Stomach (tissue), 9 donors: Measurements from ENCODE around the gene SPEF1. TPM values are rescaled to one million over a fixed set of nuclear protein-coding genes. Genes with fewer than 3 reads are reported as not detected.

Source experiments
- DNase-seq, 2 donors: peaks; one replicate each; pipeline versions ENCODE4 v3.0.0 to v3.0.0-alpha.2; 2013 to 2019
- H3K27ac ChIP-seq, 5 donors: fragments of 200-600 bp in 4 of 5; sonication (generic) in 4 of 5; one replicate each; pipeline ENCODE4 v1.5.1; 2013 to 2019; ENCODE audit warnings: mild to moderate bottlenecking in 1 of 5, moderate library complexity in 1 of 5
- H3K27me3 ChIP-seq, 3 donors: fragments of 200-600 bp; sonication (generic); one replicate each; pipeline ENCODE4 v1.5.1; 2017 to 2019; ENCODE audit warnings: mixed run types in 1 of 3
- H3K36me3 ChIP-seq, 4 donors: fragments of 200-600 bp; sonication (generic); 1 replicate in 3 of 4; 2 replicates in 1 of 4; pipeline ENCODE4 v1.5.1; 2016 to 2019
- H3K4me1 ChIP-seq, 4 donors: fragments of 200-600 bp; sonication (generic); one replicate each; pipeline ENCODE4 v1.5.1; 2016 to 2019
- H3K4me3 ChIP-seq, 4 donors: fragments of 200-600 bp; sonication (generic) in 3 of 4; one replicate each; pipeline ENCODE4 v1.5.1; 2016 to 2019; ENCODE audit warnings: mild to moderate bottlenecking in 1 of 4
- H3K9me3 ChIP-seq, 4 donors: fragments of 200-600 bp; sonication (generic); one replicate each; pipeline ENCODE4 v1.5.1; 2016 to 2019
- EP300 ChIP-seq: sonication (generic); formaldehyde crosslinking; IDR thresholded peaks from one replicate; pipeline ENCODE4 v1.6.1; 2017; ENCODE audit warnings: antibody characterized with exemption
- POLR2A ChIP-seq, 4 donors: fragments of 450-650 bp; IDR thresholded peaks; one replicate each; pipeline ENCODE4 v1.6.1; 2016; ENCODE audit warnings: antibody characterized with exemption in 4 of 4, control low read depth in 2 of 4, mild to moderate bottlenecking in 1 of 4, moderate library complexity in 1 of 4
- POLR2AphosphoS5 ChIP-seq, 3 donors: sonication (generic); formaldehyde crosslinking; IDR thresholded peaks; one replicate each; pipeline ENCODE4 v1.6.1; 2016; ENCODE audit warnings: antibody characterized with exemption in 3 of 3
- whole genome bisulfite sequencing, 5 donors: extraction: QIAGEN DNeasy Blood & Tissue Kit in 3 of 5; methylation state at CpG; one replicate each; pipeline versions ENCODE4 v1.1.5 to v1.1.7; 2013 to 2018; 5-methylcytosine and 5-hydroxymethylcytosine counted together
- intact Hi-C: fragments of 100-400 bp; cut with DNase I; formaldehyde crosslinking; loops from one replicate; pipeline ENCODE4 v1.15.1; 2023; ENCODE audit warnings: low total_unique reads
- polyA plus RNA-seq, 3 donors: library from polyadenylated mRNA; stranded (reverse); fragments of 200-250 nt; gene quantifications; one replicate each; pipeline ENCODE4 v1.2.3, GENCODE V29; 2013
- total RNA-seq, 5 donors: library from RNA; depleted of rRNA; stranded (reverse); fragments of >200 nt; gene quantifications; one replicate each; pipeline versions ENCODE4 v1.1.0 to v1.2.3, GENCODE V29; 2014 to 2016
- TF ChIP-seq, protein P1 (sequence below), 7 experiments: fragments of 450-650 bp in 4 of 7; fragments of 200-600 bp in 3 of 7; sonication (generic) in 3 of 7; IDR thresholded peaks; one replicate each; pipeline ENCODE4 v1.5.1; 2016 to 2019; ENCODE audit warnings: antibody characterized with exemption in 7 of 7, control low read depth in 2 of 7, mild to moderate bottlenecking in 1 of 7
- donor health status: healthy with polysubstance abuse.
- donor health status: Bipolar disorder and iron deficiency.
- donor health status: healthy.

Gene SPEF1
- total and polyA plus RNA-seq, 8 donors: 0.18 to 0.19 TPM; not detected in 6

DNA sequence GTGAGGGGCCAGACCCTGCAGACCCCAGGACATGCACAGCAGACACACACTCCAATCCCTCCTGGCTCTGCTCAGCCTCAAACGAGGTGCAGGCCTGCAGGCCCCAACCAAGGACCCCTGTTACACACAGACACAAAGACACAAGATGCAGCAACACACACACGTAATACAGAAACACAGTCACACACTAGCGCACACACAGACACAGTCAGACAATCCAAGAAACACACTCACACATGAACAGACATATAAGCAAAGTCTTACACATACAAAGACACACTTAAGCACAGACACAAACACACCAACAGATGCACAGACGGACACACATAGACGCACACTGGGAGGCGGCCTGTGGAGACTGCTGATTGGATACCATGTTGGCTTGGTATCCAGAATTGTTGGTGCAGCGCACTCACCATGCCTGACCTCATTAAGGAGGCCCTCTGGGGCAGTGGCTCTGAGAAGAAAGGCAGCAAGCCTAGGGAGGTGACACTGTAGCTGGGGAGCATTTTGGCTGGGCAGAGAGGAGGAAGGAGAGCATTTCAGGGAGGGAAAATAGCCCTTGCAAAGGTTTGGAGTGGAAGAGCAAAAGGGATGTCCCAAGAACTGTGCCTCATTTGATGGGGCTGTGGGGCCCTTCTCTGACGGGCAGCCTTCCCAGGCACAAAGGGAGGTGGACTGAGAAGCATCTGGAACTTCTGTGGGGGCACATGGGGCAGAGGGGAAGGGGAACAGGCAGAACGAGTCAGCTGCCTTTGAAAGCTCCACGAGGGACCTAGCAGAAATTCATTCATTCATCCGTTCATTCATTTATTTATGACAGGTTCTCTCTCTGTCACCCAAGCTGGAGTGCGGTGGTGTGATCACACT lies 50.2 kb downstream of the SPEF1 start:
- H3K27ac ChIP-seq: peak overlapping the region in 1 of 5 donors; percentile 1
- intact Hi-C loops: no loop called here
- H3K9me3 ChIP-seq: no peaks in the 10 kb centered on the region
- peak in 1 of 2 donors; percentile 18 for DNase-seq
- peaks cover 0 to 74% (median 21%) of the 10 kb centered on the region in 3 donors for H3K27me3 ChIP-seq
- TF ChIP-seq, protein P1, sequence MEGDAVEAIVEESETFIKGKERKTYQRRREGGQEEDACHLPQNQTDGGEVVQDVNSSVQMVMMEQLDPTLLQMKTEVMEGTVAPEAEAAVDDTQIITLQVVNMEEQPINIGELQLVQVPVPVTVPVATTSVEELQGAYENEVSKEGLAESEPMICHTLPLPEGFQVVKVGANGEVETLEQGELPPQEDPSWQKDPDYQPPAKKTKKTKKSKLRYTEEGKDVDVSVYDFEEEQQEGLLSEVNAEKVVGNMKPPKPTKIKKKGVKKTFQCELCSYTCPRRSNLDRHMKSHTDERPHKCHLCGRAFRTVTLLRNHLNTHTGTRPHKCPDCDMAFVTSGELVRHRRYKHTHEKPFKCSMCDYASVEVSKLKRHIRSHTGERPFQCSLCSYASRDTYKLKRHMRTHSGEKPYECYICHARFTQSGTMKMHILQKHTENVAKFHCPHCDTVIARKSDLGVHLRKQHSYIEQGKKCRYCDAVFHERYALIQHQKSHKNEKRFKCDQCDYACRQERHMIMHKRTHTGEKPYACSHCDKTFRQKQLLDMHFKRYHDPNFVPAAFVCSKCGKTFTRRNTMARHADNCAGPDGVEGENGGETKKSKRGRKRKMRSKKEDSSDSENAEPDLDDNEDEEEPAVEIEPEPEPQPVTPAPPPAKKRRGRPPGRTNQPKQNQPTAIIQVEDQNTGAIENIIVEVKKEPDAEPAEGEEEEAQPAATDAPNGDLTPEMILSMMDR (IDR thresholded peaks at IDR 0.05): no peak
- TF ChIP-seq POLR2AphosphoS5 (IDR thresholded peaks at IDR 0.05) (no peak), EP300 (no peak), POLR2A (IDR thresholded peaks at IDR 0.05) (no peak)
- no peaks in the 10 kb centered on the region for H3K36me3 ChIP-seq
- peaks cover 0 to 27% (median 9%) of the 10 kb centered on the region in 4 donors for H3K4me1 ChIP-seq
- H3K4me3 ChIP-seq: no peak overlapping the region
- WGBS, 5 donors: 83 to 87% (median 84%) methylated on average over 12 of the region's 12 CpGs

DNA sequence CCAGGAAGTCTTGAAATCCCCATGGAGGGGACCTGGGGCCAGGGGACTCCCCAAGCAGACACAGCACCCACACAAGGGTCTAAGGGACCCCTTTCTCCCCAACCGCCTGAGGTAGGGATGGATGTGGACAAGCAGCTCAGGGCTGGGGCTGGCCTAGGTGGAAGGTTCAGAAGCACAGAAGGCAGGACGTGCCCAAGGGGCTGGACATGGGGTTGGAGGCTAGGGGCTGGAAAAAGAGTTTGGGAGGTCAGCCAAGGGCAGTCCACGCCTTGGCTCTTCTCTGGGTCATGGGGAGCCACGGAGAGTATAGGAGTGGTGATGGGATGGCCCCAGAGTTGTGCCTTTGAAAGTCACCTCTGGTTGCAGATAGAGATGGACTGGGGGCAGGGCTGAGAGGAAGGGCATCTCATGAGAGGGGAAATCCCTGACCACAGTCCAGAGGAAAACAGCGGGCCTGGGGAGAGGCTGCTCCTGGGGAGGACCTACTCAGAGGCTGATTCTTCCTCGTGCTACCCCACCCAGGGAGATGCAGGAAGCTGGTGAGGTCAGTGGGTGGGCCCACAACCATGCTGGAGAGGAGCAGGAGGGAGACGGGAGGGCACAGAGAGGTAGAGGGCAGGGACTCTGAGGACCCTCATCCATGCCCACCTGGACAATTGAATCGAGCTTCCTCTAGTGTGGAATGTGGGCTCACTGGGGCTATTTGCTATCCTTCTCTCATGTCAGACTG lies 51.3 kb downstream of the SPEF1 start:
- TF ChIP-seq, protein P1 (IDR thresholded peaks at IDR 0.05): no peak
- no peak for TF ChIP-seq EP300
- TF ChIP-seq POLR2AphosphoS5 (IDR thresholded peaks at IDR 0.05): no peak
- TF ChIP-seq POLR2A (IDR thresholded peaks at IDR 0.05): no peak
- H3K9me3 ChIP-seq: no peaks in the 10 kb centered on the region
- no peaks in the 10 kb centered on the region for H3K36me3 ChIP-seq
- peaks cover 0 to 83% (median 21%) of the 10 kb centered on the region in 3 donors for H3K27me3 ChIP-seq
- intact Hi-C loops: no loop called here
- H3K27ac ChIP-seq: peak overlapping the region in 1 of 5 donors; percentile 1
- 58 to 71% (median 64%) methylated on average over 7 to 8 of the region's 8 CpGs for WGBS, 5 donors
- DNase-seq: peak in 1 of 2 donors; percentile 15
- H3K4me3 ChIP-seq: no peak overlapping the region
- peaks cover 0 to 27% (median 9%) of the 10 kb centered on the region in 4 donors for H3K4me1 ChIP-seq

- DNase-seq: no peak
- TF ChIP-seq, protein P1 (IDR thresholded peaks at IDR 0.05): no peak
- TF ChIP-seq EP300 (no peak), POLR2A (IDR thresholded peaks at IDR 0.05) (no peak), POLR2AphosphoS5 (IDR thresholded peaks at IDR 0.05) (no peak)
- no peak overlapping the region for H3K27ac ChIP-seq
- 67 to 94% (median 89%) methylated on average over 2 to 6 of the region's 6 CpGs for WGBS, 5 donors
- peaks cover 0 to 24% (median 9%) of the 10 kb centered on the region in 4 donors for H3K4me1 ChIP-seq
- no peaks in the 10 kb centered on the region for H3K9me3 ChIP-seq
- no peak overlapping the region for H3K4me3 ChIP-seq
- intact Hi-C loops: no loop called here
- no peaks in the 10 kb centered on the region for H3K36me3 ChIP-seq
- peaks cover 0 to 83% (median 21%) of the 10 kb centered on the region in 3 donors for H3K27me3 ChIP-seq
Observed at GRCh38 chr20:3729378-3729777, 51.9 kb downstream of the SPEF1 start.

GRCh38 chr20:3728876-3729275 lies 52.4 kb downstream of the SPEF1 start:
- Histone ChIP-seq H3K9me3 (no peaks in the 10 kb centered on the region), H3K4me1 (peaks cover 0 to 19% (median 6%) of the 10 kb centered on the region in 4 donors), H3K27me3 (peaks cover 0 to 80% (median 21%) of the 10 kb centered on the region in 3 donors), H3K4me3 (no peak overlapping the region), H3K27ac (no peak overlapping the region), H3K36me3 (no peaks in the 10 kb centered on the region)
- TF ChIP-seq EP300 (no peak), POLR2A (IDR thresholded peaks at IDR 0.05) (no peak), POLR2AphosphoS5 (IDR thresholded peaks at IDR 0.05) (no peak)
- TF ChIP-seq, protein P1 (IDR thresholded peaks at IDR 0.05): no peak
- WGBS, 5 donors: 80 to 92% (median 88%) methylated on average over 2 to 3 of the region's 3 CpGs; no CpG with 5 or more reads in 1 of the 5 donors
- intact Hi-C loops: no loop called here
- DNase-seq: peak in 1 of 2 donors; percentile 5
